GM10847 (cell line): Measurements from ENCODE around the gene TEAD1.

Source experiments
- POLR2A ChIP-seq: IDR thresholded peaks from 2 replicates; pipeline ENCODE4 v1.6.1; 2011; ENCODE audit not compliant: insufficient read length; ENCODE audit errors: extremely low read depth

The TEAD1 gene

DNA sequence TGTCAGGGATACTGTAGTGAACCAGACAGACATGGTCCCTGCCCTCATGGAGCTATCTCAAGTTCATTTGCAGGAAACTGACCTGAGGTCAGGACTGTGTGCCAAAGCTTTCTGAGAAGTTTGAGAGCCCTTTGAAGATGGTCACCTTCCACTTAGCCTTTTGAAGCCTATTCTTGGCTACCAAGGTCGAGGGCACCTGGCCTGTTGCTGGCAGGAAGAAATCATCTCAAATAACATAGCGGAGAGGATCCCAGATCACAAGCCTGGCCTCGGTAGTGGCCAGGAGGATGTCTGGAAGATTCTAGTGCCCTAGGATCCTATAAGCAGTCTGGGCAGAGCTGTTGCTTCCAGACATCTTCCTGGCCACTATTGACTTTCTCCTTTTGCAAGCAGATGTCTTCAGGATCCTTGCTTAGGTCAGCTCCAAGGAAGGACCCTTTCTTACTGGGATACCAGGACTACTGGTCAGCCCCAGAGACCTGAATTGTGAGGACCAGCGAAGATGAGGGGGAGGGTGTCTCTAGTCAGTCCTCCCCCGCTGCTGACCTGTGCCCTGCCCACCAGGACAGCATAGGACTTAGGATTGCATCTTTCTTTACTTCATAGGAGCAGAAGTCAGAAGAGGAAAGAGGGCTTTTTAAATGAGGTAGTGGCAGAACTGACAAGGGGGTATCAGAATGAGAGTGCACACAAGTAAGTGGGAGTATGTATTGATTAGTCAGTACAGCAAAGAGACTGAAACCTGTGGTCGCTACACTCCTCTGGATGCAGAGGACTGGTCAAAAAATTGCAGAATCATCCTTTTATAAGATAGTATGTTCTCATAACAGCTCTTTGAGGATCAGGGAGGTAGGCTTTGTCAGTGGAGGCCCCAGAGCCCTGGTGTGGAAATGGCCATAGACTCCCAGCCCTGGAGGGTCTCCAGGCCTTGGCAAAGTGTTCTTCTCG is 94.8 kb downstream of the TEAD1 start:
- TF ChIP-seq POLR2A: no peak

DNA sequence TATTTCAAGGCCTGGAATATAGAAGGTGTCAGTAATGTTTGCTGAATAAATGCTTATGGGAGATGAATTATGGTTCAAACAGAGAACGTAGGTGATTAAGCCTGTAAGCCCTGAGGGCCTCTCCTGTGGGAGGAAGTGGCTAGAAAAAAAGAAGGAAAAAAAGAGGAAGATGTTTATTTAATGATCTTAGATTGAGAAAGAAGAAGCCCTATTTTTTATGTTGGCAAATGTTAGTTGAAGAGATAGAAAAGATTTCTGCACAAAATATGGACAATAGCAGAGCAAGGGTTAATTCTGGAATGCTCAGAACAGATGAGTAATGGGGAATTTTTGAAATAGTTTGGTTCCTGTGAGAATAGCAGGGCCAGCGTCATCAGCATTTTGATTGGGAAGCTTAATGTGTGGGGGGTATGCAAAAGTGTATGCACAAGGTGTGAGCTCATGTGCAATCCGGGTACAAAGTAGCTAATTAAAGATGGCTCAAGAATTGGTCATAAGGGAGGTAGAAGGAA is 95.7 kb downstream of the TEAD1 start:
- no peak for TF ChIP-seq POLR2A

DNA sequence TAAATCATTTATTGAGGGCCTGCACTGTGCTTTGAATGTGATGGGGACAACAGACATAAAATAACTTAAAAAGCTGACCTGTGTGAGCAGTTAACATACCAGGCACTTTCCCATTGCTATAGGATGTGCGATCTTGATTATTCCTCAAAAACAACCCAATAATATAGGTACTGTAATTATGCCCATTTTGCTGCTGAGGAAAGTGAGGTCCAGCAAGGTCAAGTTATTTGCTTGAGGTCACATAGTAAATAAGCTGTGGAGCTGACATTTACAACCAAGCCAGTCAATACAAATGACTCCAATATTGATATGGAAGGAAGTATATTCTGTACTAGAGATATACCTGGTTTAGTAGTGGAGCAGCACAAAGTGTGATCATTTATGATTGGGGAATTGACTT is 96.2 kb downstream of the TEAD1 start:
- TF ChIP-seq POLR2A: no peak

DNA sequence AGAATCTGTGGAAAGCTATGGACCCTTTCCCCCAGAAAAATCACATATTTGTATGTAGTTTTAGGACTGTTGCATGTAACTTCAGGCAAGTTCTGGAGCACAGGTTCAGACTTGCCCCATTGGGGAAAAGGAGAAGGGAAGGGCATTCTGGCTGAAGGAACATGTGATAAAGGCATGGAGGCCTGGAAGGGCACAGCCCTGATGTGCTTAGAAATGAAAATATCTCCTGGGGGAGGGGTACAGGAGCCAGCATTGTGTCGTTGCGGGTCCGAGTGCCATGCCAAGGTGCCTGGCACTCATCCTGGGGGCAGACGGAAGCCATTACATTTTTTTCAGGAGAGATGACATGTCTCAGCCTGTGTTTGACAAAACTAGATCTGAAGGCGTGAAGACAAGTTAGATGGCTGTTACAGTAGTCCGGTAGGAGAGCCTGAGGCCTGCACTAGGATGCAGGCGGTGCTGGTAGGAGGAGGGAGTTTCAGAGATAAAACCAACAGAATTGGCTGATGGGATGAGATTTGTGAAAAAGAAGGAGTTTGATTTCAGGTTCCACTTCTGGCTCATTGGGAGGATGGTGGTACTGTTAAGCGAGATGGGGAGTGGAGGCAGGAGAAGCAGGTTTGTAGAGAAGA is 96.9 kb downstream of the TEAD1 start:
- no peak for TF ChIP-seq POLR2A

DNA sequence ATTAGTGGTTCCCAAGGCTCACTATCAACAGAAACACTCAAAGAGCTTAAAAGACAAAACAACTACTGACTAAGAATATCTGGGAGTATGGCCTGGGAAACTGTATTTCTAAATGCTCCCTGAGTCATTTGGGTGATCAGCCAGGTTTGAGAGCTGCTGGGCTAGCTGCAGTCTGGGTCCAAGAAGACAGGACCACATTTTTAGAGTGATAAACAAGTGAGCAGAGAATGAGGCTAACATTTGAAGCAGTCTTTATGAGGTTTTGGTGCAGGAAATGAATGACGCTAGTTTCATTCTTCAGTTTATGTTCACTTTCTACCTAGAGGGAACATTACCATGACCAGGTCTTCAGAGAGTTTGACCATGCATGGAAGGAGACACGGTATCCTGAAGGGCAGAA is 97.7 kb downstream of the TEAD1 start:
- no peak for TF ChIP-seq POLR2A

DNA sequence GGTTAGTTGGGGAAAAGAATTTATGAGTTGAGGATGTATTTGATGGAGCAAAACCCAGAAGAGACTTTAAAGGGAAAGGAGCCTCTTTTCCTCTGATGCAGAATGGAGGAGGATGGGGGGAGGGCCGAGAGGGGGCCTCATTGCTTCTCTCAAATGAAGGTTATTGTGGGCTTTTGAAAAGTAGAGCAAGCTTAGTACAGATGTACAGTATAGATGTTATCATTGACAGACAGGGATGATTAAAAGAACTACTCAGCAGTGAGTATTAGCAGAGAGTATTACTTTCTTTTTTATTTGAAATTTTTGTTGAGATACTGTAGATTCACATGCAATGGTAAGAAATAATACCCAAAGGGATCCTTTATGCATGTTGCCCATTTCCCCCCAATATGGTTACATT is 98.1 kb downstream of the TEAD1 start:
- no peak for TF ChIP-seq POLR2A

DNA sequence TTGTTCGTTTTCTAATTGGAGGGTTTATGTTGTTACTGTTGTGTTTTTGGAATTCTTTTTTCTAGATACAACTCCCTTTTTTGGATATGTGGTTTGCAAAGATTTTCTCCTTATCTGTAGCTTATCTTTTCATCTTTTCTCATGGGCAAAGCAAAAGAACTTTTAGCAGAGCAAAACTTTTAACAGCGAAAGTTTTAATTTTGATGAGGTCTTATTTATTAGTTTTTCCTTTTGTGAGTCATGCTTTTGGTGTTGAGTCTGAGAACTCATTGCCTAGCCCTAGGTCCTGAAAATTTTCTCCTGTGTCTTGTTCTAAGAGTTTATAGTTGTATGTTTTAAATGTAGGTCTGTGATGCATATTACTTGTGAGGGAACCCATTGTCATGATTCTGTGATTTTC is 99.4 kb downstream of the TEAD1 start:
- no peak for TF ChIP-seq POLR2A

DNA sequence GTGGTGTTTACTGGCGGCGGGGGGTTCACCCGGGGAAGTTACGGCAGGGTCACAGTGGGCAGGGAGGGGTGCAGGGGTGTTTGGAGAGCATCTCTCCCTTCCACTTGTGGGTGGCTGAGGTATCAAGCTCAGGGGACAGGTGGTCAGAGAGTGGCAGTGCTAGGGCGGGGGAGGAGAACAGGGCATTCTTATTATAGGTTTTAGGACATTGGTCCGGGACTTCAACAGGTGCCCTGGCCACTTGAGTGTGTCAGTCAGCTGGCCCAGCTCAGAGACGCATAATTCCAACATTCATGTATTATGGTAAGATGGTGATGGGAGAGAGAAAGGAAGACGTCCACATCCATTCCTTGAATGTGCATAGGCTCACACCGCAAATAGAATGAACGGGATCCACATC is 101.7 kb downstream of the TEAD1 start:
- TF ChIP-seq POLR2A: no peak

DNA sequence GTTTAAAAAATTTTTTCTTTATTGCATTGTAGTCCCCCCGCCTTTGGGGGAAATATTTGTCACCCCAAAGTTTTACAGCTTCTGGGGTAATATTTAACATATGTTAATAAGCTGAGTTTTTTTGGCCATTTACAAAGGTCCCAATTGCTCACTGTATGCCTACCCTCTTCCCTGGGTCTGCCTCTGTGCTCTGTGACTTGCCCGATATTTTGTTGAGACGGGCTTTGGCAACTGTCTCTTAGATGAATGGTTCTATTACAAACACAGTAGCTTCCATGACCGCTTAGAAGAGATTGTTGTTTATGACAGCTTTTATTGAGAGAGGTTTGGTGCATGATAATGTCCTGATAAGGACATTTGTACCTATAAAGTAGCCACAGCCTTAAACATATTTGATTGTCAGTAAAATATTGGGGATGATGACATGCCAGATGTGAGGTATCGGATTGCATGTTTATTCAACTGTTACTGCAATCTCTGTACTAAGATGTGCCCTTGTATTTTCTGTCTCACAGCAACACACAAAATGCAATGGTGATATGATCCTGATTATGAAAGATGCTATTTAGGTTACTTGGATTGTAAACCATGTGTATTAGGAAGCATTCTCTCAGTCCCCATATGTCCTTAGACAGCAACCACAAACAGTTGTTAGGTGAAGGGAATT is 103.1 kb downstream of the TEAD1 start:
- no peak for TF ChIP-seq POLR2A

DNA sequence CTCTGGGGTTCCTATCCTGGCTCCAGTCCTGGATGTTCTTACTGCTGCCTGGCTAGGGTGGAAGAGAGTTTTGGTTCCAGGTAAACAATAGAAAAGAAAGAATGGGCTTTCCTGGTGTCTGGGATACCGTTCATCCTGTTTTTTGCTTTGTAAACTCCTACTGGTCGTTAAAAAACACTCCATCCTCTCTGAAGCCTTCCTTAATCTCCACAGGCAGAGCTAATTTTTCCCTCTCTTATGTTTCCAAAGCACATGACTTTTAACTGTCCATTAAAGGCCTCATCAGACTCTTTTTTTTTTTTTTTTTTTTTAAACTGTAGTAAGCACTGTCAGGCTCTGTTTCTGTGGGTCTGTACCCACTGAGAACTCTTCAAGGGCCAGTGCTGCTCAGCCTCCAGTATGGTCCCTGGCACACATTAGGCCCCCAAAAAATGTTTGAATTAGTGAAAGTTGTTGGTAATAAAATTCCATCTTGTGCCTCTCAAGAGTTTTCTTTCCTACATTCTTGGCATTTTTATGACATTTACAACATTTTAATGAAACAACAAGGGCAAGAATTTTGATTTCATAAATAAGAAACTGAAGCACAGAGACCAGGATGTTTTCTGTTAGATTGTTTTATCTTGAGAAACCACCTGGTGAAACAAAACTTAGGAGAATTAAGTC is 104.2 kb downstream of the TEAD1 start:
- TF ChIP-seq POLR2A: no peak

DNA sequence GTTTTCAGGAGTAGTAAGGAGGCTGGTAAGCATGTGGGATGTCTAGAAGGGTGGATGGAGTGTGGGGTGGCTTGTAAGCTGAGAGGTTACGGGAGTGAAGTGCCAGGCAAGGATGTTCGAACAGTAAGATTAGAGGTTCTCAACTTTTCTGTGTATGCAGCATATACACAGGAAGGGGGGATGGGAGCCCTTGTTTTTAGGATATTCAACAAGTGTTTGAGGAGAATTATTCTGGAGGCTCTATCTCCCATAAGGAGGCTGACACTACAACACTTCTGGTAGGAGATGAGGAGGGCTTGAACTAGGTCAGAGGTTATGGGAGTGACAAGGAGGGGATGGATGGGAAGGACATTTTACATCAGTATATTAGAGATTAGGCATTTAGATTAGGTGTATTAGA is 109.5 kb downstream of the TEAD1 start:
- no peak for TF ChIP-seq POLR2A

DNA sequence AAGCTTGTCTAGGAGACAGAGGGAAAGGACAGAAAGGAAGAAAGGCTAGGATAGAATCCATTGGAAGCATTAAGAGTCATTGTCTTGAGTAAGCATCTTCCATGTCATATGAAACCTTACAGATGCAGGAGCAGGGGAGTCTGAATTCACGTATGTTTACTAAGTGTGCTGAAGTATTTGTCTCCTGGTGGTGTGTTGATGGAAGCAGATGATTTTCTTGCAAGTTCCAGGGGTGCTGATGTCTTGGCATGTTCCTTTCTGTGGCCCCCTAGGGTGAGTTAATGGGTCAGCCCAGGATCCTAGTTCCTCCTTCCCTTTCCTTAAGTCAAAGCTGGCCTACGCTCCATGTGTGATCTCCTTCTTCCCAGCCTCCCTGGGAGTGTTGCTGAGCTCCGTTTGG is 110.2 kb downstream of the TEAD1 start:
- TF ChIP-seq POLR2A: no peak

DNA sequence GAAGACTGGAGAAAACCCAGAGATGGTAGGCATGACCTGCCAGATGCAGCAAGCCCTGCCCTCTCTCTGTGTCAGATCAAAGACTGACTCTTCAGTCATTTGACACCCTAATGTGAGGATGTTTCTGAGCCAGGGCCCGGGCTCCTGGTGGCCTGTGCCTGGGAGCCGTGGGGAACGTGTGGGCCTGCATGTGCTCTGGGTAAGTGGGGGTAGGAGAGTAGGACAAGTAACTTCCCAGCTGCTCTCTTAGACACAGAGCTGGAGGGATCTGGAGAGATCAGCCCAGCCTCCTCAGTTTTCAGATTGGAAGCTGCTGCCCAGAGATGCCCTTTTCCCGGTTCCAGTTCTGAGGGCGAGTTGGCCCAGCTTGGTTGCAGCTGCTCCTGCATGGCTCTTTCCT is 110.8 kb downstream of the TEAD1 start:
- no peak for TF ChIP-seq POLR2A

DNA sequence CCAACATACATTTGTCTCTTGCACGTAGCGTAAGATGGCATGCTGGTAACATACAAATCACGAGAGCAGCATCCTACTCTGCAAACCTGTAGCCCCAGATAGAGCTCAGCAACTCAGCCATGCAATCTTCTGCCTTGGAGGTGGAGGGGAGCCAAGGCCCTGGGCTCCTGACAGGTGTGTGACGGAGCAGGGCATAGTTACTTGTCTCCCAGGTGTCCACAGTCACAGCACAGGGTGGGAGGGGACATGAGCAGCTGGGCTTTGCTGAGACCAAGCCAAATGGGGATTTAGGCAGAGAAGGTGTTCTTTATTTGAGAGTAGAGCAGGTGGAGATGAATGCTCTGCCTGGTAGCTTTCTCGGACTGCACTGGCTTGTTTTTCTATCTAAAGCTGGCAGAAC is 111.7 kb downstream of the TEAD1 start:
- no peak for TF ChIP-seq POLR2A

DNA sequence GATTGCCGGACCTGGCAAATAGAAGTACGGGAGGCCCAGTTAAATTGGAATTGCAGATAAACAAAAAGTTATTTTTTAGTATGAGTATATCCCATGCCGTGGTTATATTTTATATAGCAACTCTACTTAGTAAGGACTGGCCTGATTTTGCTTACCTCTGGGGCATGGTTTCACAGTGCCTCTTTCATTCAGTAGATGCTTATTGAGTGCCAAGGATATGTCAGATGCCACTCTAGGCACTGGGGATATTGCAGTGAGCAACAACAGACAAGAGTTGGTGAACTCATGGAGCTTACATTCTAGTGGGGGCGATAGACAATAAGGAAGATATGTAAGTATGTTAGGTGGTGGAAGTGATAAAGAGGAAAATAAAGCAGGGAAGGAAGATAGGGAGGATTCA is 112.2 kb downstream of the TEAD1 start:
- TF ChIP-seq POLR2A: no peak
